Measurements from ENCODE around the gene WNT3A.

The WNT3A gene

GRCh38 chr1:228033376-228033775 is 26.6 kb downstream of the WNT3A start (continued):
- TF ChIP-seq ZNF645 (tag by site-specific recombination; IDR thresholded peaks at IDR 0.05) = no peak
- TF ChIP-seq SETDB1 (IDR thresholded peaks at IDR 0.05; ENCODE audit: insufficient read length, low read length) = peak; percentile 51
- TF ChIP-seq ZNF155 (tag by site-specific recombination; IDR thresholded peaks at IDR 0.05) = no peak
- TF ChIP-seq ZNF362 (tag by site-specific recombination; IDR thresholded peaks at IDR 0.05) = no peak
- TF ChIP-seq ZNF114 (tag by site-specific recombination; IDR thresholded peaks at IDR 0.05) = no peak
- TF ChIP-seq ZBTB11 (tag by site-specific recombination; conservative IDR thresholded peaks at IDR 0.05; ENCODE audit: low read depth) = no peak
- no peak for TF ChIP-seq ZNF366 (tag by site-specific recombination; conservative IDR thresholded peaks at IDR 0.05)
- no peak for TF ChIP-seq ZNF639 (tag by site-specific recombination; IDR thresholded peaks at IDR 0.05)
- TF ChIP-seq ZNF202 (tag by site-specific recombination; IDR thresholded peaks at IDR 0.05; ENCODE audit: borderline replicate concordance) = no peak
- no peak for TF ChIP-seq ZNF558 (tag by site-specific recombination; IDR thresholded peaks at IDR 0.05)

GRCh38 chr1:228034954-228035837 is 28.4 kb downstream of the WNT3A start:
- ChIA-PET POLR2A (no interaction called here), CTCF (interaction anchor here (0.5 to 0.7 kb wide), 3 partner anchors 31 to 91 kb away, joined by 3 to 8 read pairs (median 5); no protein-coding TSS in a partner anchor)
- no peaks in the 10 kb centered on the region for H3K9me3 ChIP-seq (ENCODE audit: control insufficient read depth, insufficient read depth, low read depth, low read length)
- no peaks in the 10 kb centered on the region for H3K36me3 ChIP-seq (ENCODE audit: control insufficient read depth in 2 of 2, insufficient read depth in 1 of 2, low read length in 2 of 2)
- H3K4me3 ChIP-seq (ENCODE audit: low read depth, low read length) = no peak overlapping the region
- H3K4me1 ChIP-seq (ENCODE audit: control insufficient read depth, insufficient read depth, low read length) = no peaks in the 10 kb centered on the region
- no peak for TF ChIP-seq ZNF214 (tag by site-specific recombination; IDR thresholded peaks at IDR 0.05; ENCODE audit: borderline replicate concordance)
- no peak for TF ChIP-seq FEZF1 (tag by site-specific recombination; IDR thresholded peaks at IDR 0.05)
- no peak for TF ChIP-seq ZNF514 (tag by site-specific recombination; IDR thresholded peaks at IDR 0.05)
- TF ChIP-seq ZNF366 (tag by site-specific recombination; conservative IDR thresholded peaks at IDR 0.05) = no peak
- no peak for TF ChIP-seq ZNF560 (tag by site-specific recombination; IDR thresholded peaks at IDR 0.05; ENCODE audit: borderline replicate concordance)
- H3K27ac ChIP-seq (ENCODE audit: extremely low read depth, low read depth, low read length) = no peak overlapping the region

- Histone ChIP-seq H3K9me3 (ENCODE audit: control insufficient read depth, insufficient read depth, low read depth, low read length) (no peaks in the 10 kb centered on the region), H3K4me1 (ENCODE audit: control insufficient read depth, insufficient read depth, low read length) (no peaks in the 10 kb centered on the region), H3K36me3 (ENCODE audit: control insufficient read depth in 2 of 2, insufficient read depth in 1 of 2, low read length in 2 of 2) (no peaks in the 10 kb centered on the region), H3K27ac (ENCODE audit: extremely low read depth, low read depth, low read length) (no peak overlapping the region), H3K4me3 (ENCODE audit: low read depth, low read length) (no peak overlapping the region)
- ChIA-PET CTCF (interaction anchor here (1.3 kb wide), 1 partner anchor 37 kb away, joined by 4 read pairs; no protein-coding TSS in a partner anchor), POLR2A (no interaction called here)
- TF ChIP-seq ZNF169 (tag by site-specific recombination; IDR thresholded peaks at IDR 0.05) = no peak
- TF ChIP-seq INSM2 (tag by site-specific recombination; IDR thresholded peaks at IDR 0.05) = no peak
- no peak for TF ChIP-seq ZIC2 (tag by site-specific recombination; IDR thresholded peaks at IDR 0.05)
- no peak for TF ChIP-seq ZNF23 (tag by site-specific recombination; IDR thresholded peaks at IDR 0.05; ENCODE audit: borderline replicate concordance)
- TF ChIP-seq ZNF223 (tag by site-specific recombination; IDR thresholded peaks at IDR 0.05) = no peak
- TF ChIP-seq SP2 (tag by site-specific recombination; IDR thresholded peaks at IDR 0.05) = no peak
- TF ChIP-seq ZNF791 (tag by site-specific recombination; IDR thresholded peaks at IDR 0.05) = no peak
- no peak for TF ChIP-seq ZNF530 (tag by site-specific recombination; IDR thresholded peaks at IDR 0.05; ENCODE audit: low read depth)
These were observed 29.0 kb downstream of the WNT3A start for GRCh38 chr1:228035844-228036243.
